Occipital lobe (tissue), 2 donors: ENCODE results near the gene GLRX5. TPM values are rescaled to one million over a fixed set of nuclear protein-coding genes. Genes with fewer than 3 reads are reported as not detected.
"Not testable (repeated sequence)": the region's sequence is repeated elsewhere in the genome, so short reads cannot be mapped to it uniquely, and the experiment has no call there.

ENCODE experiments used
- DNase-seq: peaks from one replicate; lab custom pipeline; 2025; lab: John Stamatoyannopoulos, UW
- total RNA-seq: library from RNA; depleted of rRNA; stranded (reverse); fragments of >200 nt; gene quantifications from one replicate; pipeline ENCODE4 v1.2.3, GENCODE V29; 2014

GLRX5 gene
- total RNA-seq, 1 donor from 2014 or later = 28.7 TPM

GRCh38 chr14:95551435-95551834 lies 16.6 kb downstream of the GLRX5 start:
- DNase-seq = no peak

- DNase-seq = no peak
Measured at GRCh38 chr14:95553141-95553540, 18.3 kb downstream of the GLRX5 start.

- no peak for DNase-seq
Measured at GRCh38 chr14:95555053-95555452, 20.2 kb downstream of the GLRX5 start.

- no peak for DNase-seq
Measured at GRCh38 chr14:95557291-95557690, 22.4 kb downstream of the GLRX5 start.

- DNase-seq = no peak
Measured at GRCh38 chr14:95557832-95558231, 23.0 kb downstream of the GLRX5 start.

- DNase-seq = no peak
Measured at GRCh38 chr14:95559203-95559602, 24.4 kb downstream of the GLRX5 start.

- DNase-seq = peak; percentile 74
Measured at GRCh38 chr14:95561001-95561412, 26.2 kb downstream of the GLRX5 start.

- DNase-seq = no peak
Measured at GRCh38 chr14:95562892-95563685, 28.2 kb downstream of the GLRX5 start.

- no peak for DNase-seq
Measured at GRCh38 chr14:95564060-95564459, 29.2 kb downstream of the GLRX5 start.

- no peak for DNase-seq
Measured at GRCh38 chr14:95569440-95569839, 34.6 kb downstream of the GLRX5 start.

- no peak for DNase-seq
Measured at GRCh38 chr14:95573313-95573712, 38.5 kb downstream of the GLRX5 start.

GRCh38 chr14:95575840-95576473 lies 41.1 kb downstream of the GLRX5 start:
- DNase-seq = no peak

GRCh38 chr14:95577067-95577800 lies 42.4 kb downstream of the GLRX5 start:
- DNase-seq = no peak

GRCh38 chr14:95577870-95578269 lies 43.0 kb downstream of the GLRX5 start:
- DNase-seq = no peak

- not testable (repeated sequence) for DNase-seq
Measured at GRCh38 chr14:95583836-95584617, 49.2 kb downstream of the GLRX5 start.

- no peak for DNase-seq
Measured at GRCh38 chr14:95585953-95586620, 51.2 kb downstream of the GLRX5 start.

- DNase-seq = not testable (repeated sequence)
Measured at GRCh38 chr14:95591182-95591581, 56.3 kb downstream of the GLRX5 start.
